ENCODE data around the gene SRRM4.
"Not testable (repeated sequence)": the region's sequence is repeated elsewhere in the genome, so short reads cannot be mapped to it uniquely, and the experiment has no call there.

The SRRM4 gene

GRCh38 chr12:119071638-119072231 lies 90.4 kb downstream of the SRRM4 start:
- DNase-seq: no peak

DNA sequence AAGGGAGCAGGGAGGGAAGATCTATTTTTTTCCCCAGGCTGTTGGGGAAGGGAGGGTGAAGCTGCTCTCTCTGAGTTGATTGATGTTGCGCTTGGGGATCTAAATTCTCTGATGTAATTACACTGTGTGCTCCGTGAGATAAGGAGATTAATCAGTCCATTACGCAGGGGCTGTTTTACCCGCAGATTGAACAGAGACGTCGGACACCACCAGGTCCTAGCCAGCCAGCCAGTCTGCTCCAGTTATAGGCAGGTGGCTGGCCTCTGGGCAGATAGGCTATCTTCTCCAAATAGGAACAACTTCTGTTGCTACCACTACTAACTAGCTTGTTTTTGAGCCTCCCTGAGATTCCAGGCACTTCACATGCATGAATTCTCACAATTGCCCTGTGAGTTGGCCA lies 91.1 kb downstream of the SRRM4 start:
- no peak for DNase-seq

GRCh38 chr12:119075222-119075787 lies 94.0 kb downstream of the SRRM4 start:
- no peak for DNase-seq

DNA sequence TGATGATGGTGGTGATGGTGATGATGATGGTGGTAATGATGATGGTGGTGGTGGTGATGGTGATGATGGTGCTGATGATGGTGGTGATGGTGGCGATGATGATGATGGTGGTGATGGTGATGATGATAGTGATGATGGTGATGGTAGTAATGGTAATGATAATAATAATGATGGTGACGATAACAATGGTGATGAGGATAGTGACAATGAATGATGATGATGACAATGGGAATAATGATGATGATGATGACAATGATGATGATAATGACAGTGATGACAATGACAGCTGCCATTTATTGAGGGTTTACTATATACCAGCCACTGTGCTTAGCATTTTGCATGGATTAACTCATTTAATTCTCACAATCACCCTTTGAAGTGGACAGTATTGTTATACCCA lies 94.6 kb downstream of the SRRM4 start:
- no peak for DNase-seq

DNA sequence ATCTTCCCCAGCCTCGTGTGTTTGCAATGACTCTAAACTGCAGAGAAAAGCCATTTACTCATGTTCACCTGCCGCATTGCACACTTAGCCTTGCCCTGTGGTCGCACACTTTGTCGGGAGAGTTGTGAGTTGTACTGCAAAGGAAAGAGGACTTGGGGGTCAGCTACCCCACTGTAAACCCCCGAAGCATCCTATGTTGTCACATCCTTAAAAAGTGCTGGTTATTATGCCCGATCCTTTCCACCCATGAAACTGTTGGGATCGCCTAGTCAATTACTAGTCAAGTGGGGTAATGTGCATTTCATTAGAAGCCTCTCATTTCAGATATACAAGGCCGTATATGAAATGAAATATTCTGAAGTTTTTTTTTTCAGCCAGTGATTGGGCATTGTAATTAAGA lies 98.2 kb downstream of the SRRM4 start:
- DNase-seq: no peak

GRCh38 chr12:119082016-119082415 lies 100.7 kb downstream of the SRRM4 start:
- no peak for DNase-seq

GRCh38 chr12:119082496-119082895 lies 101.2 kb downstream of the SRRM4 start:
- no peak for DNase-seq

DNA sequence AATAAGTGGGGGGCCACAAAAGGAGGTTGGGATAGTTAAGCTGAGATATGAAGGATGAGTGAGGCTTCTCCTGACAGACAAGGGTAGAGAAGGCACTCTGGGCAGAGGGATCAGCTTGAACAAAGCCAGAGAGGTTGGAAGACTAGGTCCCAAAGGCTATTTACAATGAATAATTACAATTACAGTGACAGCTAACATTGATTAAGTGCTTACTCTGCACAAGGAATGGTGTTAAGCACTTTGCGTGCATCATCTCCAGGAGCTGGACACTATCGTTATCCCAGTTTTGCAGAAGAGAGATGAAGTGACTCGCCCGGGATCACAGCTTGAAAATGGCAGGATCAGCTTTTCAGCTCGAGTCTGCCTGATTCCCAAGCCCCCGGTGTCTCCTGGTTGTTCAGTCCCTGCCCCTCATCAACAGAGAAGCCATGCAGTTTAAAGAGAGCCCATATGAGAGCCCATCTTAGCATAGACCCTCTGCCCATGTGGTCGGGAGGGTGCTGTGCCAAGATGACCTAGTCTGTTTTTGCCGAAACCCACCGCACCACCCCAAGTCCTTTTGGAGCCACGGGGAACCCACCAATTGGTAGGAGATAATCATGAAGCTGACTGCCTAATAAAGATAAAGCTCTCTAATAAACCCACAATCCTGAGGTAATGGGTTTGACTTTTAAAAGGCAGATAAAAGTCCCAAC lies 107.5 kb downstream of the SRRM4 start:
- DNase-seq: no peak

- DNase-seq: no peak
These were observed 108.2 kb downstream of the SRRM4 start for GRCh38 chr12:119089380-119090013.

DNA sequence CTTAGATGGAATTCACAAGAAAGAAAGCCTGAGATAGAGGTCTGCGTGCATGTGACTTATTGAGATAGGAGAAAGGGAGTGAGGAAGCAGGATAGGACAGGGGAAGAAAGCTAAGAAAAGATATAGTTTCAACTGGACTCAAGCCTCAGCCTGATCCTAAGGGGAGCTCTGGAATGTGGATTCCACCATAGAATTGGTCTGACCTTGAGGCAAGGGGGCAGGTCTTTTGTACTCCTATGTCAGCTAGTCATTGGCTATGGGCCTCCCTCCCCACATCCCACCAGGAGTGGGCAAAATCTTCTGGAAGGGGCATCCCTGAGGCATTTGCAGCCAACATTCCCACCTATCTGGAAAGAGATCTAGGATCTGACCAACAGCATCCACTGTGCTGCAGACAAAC lies 108.9 kb downstream of the SRRM4 start:
- DNase-seq: no peak

DNA sequence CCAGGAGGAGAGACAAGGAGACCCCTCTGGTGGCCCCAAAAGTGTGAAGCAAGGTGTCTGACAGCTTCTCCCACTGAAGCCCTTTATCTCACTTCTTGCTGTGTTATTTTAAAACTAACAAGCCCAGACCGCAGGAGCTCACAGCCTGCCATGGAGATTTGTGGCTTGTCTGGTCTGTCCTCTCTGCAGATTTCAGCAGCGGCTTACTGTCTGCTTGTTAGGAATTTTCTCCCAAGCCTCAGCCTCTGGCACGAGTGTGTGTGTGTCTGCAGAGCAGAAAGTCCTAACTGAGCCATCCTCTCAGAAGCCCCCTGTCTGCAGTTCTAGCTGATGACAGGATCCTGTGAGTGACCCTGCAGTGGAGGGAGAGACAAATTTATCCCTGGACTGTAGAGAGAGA lies 109.5 kb downstream of the SRRM4 start:
- no peak for DNase-seq

DNA sequence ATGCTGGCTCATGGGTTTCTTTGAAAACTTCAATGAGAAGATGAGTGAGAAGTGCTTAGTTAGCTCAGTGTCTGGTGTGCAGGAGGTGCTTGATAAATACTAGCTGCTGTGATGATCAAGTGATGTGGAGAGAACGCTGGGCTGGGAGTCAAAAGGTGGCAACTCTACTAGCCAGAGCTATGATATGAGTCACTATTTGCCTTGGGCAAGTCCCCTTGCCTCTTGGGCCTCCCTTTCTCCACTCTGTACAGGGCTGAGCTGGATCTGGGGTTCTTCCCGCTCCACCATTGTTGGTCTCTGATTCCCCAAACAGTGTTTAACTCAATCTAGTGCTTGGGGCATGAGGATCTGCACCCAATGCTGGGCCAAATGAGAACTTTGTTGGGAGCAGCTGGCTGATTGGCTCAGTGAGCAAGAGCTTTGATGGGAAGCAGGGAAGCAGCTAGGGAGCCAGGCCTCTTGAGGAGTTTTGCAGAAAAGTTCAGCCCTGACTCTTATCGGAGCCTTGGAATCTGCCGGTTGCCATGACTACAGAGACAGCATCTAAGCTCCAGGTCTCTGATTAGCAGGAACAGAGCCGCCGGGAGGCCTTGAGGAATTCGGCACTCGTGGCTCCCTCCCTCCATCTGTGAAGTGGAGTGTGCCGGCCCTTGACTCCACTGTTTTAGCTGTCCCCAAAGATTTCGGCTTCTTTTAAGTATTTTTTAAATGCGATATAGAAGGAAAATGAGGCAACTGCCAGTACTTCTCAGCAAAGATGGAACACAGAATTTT lies 115.3 kb downstream of the SRRM4 start:
- DNase-seq: no peak

GRCh38 chr12:119100933-119101332 lies 119.6 kb downstream of the SRRM4 start:
- no peak for DNase-seq

GRCh38 chr12:119102274-119102673 lies 120.9 kb downstream of the SRRM4 start:
- DNase-seq: no peak

DNA sequence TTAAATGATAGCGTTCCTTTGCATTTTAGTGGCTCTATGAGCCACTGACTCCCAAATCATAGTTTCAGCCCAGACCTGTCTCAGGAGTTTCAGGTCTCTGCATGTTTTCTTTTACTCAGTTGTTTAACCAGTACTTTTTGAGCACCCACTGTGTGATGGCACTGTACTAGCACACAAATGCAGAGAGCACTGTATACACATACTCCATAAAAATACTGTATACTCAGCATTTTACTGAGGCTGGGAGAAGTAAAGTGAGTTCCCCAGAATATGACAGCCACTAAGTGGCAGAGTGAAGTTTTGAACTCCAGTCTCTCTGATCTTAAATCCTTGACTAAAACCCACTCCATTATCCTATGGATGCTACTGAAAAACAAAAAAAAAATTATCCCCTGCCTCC lies 121.4 kb downstream of the SRRM4 start:
- DNase-seq: no peak

GRCh38 chr12:119104969-119105368 lies 123.6 kb downstream of the SRRM4 start:
- not testable (repeated sequence) for DNase-seq

- no peak for DNase-seq
These were observed 132.2 kb downstream of the SRRM4 start for GRCh38 chr12:119113496-119113986.

- DNase-seq: no peak
These were observed 133.0 kb downstream of the SRRM4 start for GRCh38 chr12:119114294-119114693.

GRCh38 chr12:119115296-119115905 lies 134.1 kb downstream of the SRRM4 start:
- DNase-seq: peak; percentile 8 to 26

DNA sequence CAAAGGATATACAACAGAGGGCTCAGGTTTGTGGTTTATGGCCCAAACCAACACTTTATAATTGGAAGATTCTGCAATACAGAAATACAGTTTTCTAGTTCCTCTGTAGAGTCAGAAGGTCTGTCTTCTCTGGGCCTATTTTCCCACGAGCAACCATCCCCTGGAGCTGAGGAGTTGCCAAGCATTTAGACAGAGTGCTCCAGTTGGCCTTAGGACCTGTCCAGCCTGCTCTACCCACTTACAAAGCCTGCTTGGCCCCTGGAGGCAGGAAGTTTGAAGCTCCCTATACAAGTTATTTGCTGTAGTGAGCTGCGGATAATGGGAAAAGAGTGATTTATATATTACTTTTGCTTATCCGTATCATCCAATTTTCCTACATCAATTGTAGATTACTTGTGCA lies 136.6 kb downstream of the SRRM4 start:
- DNase-seq: no peak

- DNase-seq: no peak
These were observed 137.3 kb downstream of the SRRM4 start for GRCh38 chr12:119118625-119119024.

GRCh38 chr12:119122047-119122446 lies 140.7 kb downstream of the SRRM4 start:
- no peak for DNase-seq

DNA sequence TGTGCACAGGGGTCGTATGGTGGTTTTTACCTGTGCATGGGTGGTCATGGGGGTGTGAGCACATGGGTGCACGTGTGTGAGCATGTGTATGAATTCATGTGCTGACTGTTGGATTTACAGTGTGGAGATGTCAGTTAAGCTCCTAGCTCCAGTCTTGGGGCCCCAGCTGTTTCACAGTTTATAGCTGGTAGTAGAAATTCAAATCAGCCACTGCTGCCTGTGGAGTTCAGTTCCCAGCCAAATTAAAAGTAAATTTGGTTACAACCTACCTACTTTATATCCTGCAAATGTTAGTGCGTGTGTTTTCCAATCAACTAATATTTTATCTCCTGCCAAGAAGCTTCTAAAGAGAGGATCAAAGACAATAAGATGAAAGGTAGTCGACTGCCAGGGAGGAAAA lies 141.4 kb downstream of the SRRM4 start:
- DNase-seq: no peak

All from stimulated activated CD4-positive, alpha-beta T cell treated with anti-CD3 and anti-CD28 coated beads, Interleukin-2, amount 100 ng/mL, for 48 hours (primary cell).